Mucosa of descending colon (tissue), 3 donors: ENCODE data around the gene THTPA. TPM values are rescaled to one million over a fixed set of nuclear protein-coding genes. Genes with fewer than 3 reads are reported as not detected.

Experiments used
- ATAC-seq: fragments of 200-7000 bp; cut with Tn5 transposase; one replicate; pipeline ENCODE4 v1.9.1; 2020; ENCODE audit warnings: mild to moderate bottlenecking, moderate library complexity
- DNase-seq, 3 donors: peaks; one replicate each; pipeline ENCODE4 v3.0.0-alpha.2; 2020
- H3K36me3 ChIP-seq: fragments of 200-600 bp; one replicate; pipeline ENCODE4 v1.8.0; 2021; ENCODE audit warnings: low read depth, mild to moderate bottlenecking
- H3K4me1 ChIP-seq: fragments of 200-600 bp; one replicate; pipeline ENCODE4 v1.8.0; 2021; ENCODE audit warnings: low read depth, mild to moderate bottlenecking
- H3K4me3 ChIP-seq: fragments of 200-600 bp; one replicate; pipeline ENCODE4 v1.8.0; 2021; ENCODE audit warnings: mild to moderate bottlenecking
- H3K9me3 ChIP-seq: fragments of 200-600 bp; one replicate; pipeline ENCODE4 v1.8.0; 2021; ENCODE audit warnings: mild to moderate bottlenecking
- intact Hi-C, 2 donors: fragments of 100-400 bp; cut with DNase I in 1 of 2; cut with micrococcal nuclease in 1 of 2; formaldehyde crosslinking; loops; one replicate each; pipeline versions ENCODE4 v1.11.0 to v1.11.1; 2022; cut with DNase I, micrococcal nuclease
- total RNA-seq, 3 donors: library from RNA; stranded (reverse); fragmentation: NEBNext Ultra II Directional in 2 of 3; extraction: Animal tissue kit (Norgen Biotek cat#: 25700) in 2 of 3; gene quantifications; one replicate each; pipeline versions ENCODE4 v1.2.1 to v1.2.4, GENCODE V29; 2021 to 2023
- TF ChIP-seq, protein P1 (sequence below): fragments of 200-600 bp; IDR thresholded peaks from one replicate; pipeline ENCODE4 v1.8.0; 2022; ENCODE audit warnings: antibody characterized with exemption, mild to moderate bottlenecking
- donor health status: DM: no; HTN: no; CAD: no; lungs with moderate emphysema.
- donor health status: DM: no; HTN: no; CAD: no.
- donor health status: DM: no; HTN: yes; CAD: no.

THTPA gene
- total RNA-seq, 3 donors from 2014 or later, result 16.8 to 17.4 (median 17.4) TPM

DNA sequence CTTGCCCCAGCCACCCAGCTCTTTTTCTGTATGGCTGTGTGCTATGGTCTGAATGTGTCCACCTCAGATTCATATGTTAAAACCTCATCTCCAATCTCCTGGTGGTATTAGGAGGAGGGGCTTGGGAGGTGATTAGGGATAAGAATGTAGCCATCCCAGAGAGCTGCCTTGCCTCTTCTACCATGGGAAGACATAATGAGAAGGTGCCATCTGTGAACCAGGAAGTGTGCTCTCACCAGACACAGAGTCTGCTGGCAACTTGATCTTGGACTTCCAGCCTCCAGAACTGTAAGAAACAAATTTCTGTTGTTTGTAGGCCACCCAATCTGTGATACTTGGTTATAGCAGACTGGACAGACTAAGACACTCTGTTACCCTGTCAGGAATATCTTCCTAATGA, 45.4 kb downstream of the THTPA start:
- H3K4me3 ChIP-seq, result no peak overlapping the region
- ATAC-seq (no peak), DNase-seq (no peak)
- intact Hi-C loops, result no loop called here
- no peaks in the 10 kb centered on the region for H3K4me1 ChIP-seq
- H3K9me3 ChIP-seq, result no peaks in the 10 kb centered on the region
- TF ChIP-seq, protein P1, sequence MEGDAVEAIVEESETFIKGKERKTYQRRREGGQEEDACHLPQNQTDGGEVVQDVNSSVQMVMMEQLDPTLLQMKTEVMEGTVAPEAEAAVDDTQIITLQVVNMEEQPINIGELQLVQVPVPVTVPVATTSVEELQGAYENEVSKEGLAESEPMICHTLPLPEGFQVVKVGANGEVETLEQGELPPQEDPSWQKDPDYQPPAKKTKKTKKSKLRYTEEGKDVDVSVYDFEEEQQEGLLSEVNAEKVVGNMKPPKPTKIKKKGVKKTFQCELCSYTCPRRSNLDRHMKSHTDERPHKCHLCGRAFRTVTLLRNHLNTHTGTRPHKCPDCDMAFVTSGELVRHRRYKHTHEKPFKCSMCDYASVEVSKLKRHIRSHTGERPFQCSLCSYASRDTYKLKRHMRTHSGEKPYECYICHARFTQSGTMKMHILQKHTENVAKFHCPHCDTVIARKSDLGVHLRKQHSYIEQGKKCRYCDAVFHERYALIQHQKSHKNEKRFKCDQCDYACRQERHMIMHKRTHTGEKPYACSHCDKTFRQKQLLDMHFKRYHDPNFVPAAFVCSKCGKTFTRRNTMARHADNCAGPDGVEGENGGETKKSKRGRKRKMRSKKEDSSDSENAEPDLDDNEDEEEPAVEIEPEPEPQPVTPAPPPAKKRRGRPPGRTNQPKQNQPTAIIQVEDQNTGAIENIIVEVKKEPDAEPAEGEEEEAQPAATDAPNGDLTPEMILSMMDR, result no peak
- no peaks in the 10 kb centered on the region for H3K36me3 ChIP-seq

DNA sequence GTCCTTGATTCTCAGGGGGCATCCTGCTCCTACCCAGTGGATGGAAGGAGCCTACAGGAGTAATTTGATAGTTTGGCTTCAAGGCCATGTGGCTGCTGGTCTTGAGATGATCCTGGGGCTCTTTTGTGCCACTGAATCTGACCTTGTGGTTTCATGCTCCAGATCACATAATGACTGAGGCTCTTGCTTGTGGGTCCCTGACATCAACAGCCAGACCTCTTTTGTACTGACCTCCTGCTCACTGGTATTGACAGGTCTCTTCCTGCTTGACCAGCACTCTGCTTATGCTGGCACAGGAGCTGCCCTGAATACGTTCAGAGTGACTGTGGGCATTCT, 45.7 kb downstream of the THTPA start:
- ATAC-seq (no peak), DNase-seq (no peak)
- no peaks in the 10 kb centered on the region for H3K4me1 ChIP-seq
- no peak overlapping the region for H3K4me3 ChIP-seq
- intact Hi-C loops, result no loop called here
- TF ChIP-seq, protein P1, result no peak
- no peaks in the 10 kb centered on the region for H3K36me3 ChIP-seq
- H3K9me3 ChIP-seq, result no peaks in the 10 kb centered on the region

DNA sequence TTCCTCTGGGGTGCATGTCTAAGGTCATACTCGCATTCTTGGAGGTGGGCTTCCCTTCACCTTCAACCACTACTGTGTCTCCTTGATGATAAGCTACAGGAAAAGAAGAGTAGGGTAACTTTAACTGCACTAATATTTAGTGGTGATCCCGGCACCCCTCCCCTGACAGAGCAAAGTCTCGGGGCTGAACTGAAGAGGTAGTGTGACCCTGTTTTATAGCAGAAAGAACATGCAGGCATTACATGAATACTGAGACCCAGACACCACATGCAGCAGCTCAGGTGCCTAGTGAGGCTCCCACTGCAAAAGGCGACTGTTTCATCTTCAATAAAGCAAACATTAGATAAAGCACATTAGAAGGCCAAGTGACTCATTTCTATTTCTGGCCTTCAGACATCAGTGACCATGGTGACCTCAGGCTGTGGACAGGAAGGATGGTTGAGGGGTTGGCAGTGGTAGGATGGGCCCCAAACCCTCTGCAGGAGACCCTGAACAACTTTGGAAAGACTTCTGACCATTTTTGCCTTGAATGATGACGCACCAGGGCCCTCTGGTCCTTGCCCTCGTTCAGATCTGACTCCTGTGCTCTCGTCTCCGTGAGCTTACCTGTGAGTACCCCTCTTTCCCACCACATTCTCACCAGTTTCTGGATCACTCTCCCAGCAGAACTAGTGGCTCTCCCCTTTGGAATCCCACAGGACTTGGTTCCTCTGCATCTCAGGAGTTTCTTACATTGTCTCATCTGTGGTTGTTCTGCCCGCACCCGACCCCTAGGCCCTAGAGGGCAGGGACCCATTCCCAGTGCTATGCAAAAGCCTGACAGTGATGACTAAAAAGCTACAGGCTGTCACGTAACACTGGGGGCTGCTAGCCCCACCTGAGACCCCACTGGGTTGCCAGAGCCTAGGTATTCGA, 46.4 kb downstream of the THTPA start:
- no peak for ATAC-seq
- intact Hi-C loops, result no loop called here

DNA sequence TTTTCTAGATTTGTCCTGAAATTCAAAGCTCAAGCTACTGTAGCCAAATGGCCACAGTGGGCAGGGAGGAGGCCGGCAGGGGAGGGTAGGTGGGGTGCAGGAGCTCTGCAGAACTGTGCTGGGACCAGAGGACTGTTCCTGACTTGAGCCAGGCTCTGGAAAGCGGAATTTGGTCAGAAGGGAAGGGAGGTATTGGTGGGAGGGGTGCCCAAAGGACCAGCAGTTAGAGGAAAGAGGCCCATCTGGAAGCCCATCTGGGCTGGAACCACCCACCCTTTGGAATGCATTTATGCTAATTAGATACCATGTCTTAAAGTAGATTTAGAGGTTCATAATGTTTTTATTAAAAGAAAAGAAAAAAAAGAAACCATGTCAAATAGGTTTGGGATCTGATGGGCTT, 47.0 kb downstream of the THTPA start:
- ATAC-seq, result no peak
- no peaks in the 10 kb centered on the region for H3K9me3 ChIP-seq
- no peak overlapping the region for H3K4me3 ChIP-seq
- intact Hi-C loops, result no loop called here
- no peaks in the 10 kb centered on the region for H3K36me3 ChIP-seq
- no peak for DNase-seq
- TF ChIP-seq, protein P1, result no peak
- no peaks in the 10 kb centered on the region for H3K4me1 ChIP-seq

More for the DNA sequence above, 46.4 kb downstream of the THTPA start:
- TF ChIP-seq, protein P1, result no peak
- H3K4me3 ChIP-seq, result no peak overlapping the region
- H3K9me3 ChIP-seq, result no peaks in the 10 kb centered on the region
- no peaks in the 10 kb centered on the region for H3K36me3 ChIP-seq
- no peaks in the 10 kb centered on the region for H3K4me1 ChIP-seq
- DNase-seq, result no peak

DNA sequence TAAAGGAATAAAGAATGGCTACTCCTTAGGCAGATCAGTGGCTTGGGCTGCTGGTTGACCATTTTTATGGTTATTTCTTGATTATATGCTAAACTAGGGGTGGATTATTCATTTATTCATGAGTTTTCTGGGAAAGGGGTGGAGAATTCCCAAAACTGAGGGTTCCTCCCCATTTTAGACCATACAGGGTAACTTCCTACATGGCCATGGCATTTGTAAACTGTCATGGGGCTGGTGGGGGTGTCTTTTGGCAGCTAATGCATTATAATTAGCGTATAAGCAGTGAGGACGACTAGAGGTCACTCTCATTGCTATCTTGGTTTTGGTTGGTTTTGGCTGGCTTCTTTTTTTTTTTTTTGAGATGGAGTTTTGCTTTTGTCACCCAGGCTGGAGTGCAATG, 48.1 kb downstream of the THTPA start:
- Histone ChIP-seq H3K4me1 (no peaks in the 10 kb centered on the region), H3K4me3 (no peak overlapping the region), H3K36me3 (no peaks in the 10 kb centered on the region), H3K9me3 (no peaks in the 10 kb centered on the region)
- ATAC-seq (no peak), DNase-seq (no peak)
- TF ChIP-seq, protein P1, result no peak
- intact Hi-C loops, result no loop called here
